Measurements from ENCODE around the gene MYL2. TPM values are rescaled to one million over a fixed set of nuclear protein-coding genes. Genes with fewer than 3 reads are reported as not detected.

MYL2 gene
- total RNA-seq, 4 donors from 2014 or later: not detected

- no peak for DNase-seq (ENCODE audit: low spot score)
- TF ChIP-seq CTCF (IDR thresholded peaks at IDR 0.05): no peak
- no peak for ATAC-seq (ENCODE audit: low FRiP score)
These were observed 15.2 kb upstream of the MYL2 start for GRCh38 chr12:110935588-110935987.

GRCh38 chr12:110934093-110934852 is 13.9 kb upstream of the MYL2 start:
- ATAC-seq (ENCODE audit: low FRiP score) (no peak), DNase-seq (ENCODE audit: low spot score) (no peak)
- no peak for TF ChIP-seq CTCF (IDR thresholded peaks at IDR 0.05)

GRCh38 chr12:110933326-110933974 is 13.1 kb upstream of the MYL2 start:
- no peak for TF ChIP-seq CTCF (IDR thresholded peaks at IDR 0.05)
- DNase-seq (ENCODE audit: low spot score) (no peak), ATAC-seq (ENCODE audit: low FRiP score) (no peak)

DNA sequence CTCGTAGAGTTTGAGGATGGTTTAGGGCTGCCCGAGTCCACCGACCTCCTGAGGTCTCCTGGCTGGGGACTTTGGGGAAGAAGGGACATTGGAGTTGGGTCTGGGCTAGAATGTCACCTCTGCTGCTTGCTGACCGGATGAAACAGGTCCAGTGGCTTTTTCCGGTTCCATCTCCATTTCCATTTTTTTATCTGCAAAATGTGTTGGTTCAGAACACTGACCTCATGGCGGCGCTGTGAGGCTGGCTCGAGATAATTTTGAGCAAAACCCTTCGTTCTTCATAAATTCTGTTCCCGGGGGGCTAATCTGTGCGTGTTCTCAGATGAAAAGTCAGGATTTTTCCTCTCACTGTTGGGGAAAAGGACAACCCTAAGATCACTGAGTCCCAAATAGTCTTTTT is 11.7 kb upstream of the MYL2 start:
- ATAC-seq (ENCODE audit: low FRiP score) (no peak), DNase-seq (ENCODE audit: low spot score) (no peak)
- TF ChIP-seq CTCF (IDR thresholded peaks at IDR 0.05): no peak

GRCh38 chr12:110931315-110931728 is 10.9 kb upstream of the MYL2 start:
- ATAC-seq (ENCODE audit: low FRiP score): no peak
- no peak for TF ChIP-seq CTCF (IDR thresholded peaks at IDR 0.05)
- DNase-seq (ENCODE audit: low spot score): no peak

- no peak for ATAC-seq (ENCODE audit: low FRiP score)
- no peak for TF ChIP-seq CTCF (IDR thresholded peaks at IDR 0.05)
- no peak for DNase-seq (ENCODE audit: low spot score)
These were observed 10.3 kb upstream of the MYL2 start for GRCh38 chr12:110930348-110931314.

Data from omental fat pad (tissue), 4 donors.